Epithelial cell of proximal tubule (primary cell): ENCODE results near the gene MTFR1L. TPM values are rescaled to one million over a fixed set of nuclear protein-coding genes. Genes with fewer than 3 reads are reported as not detected.
A peak's percentile ranks its signal among the peaks of the same experiment; 100 is the strongest.

ENCODE experiments used
- DNase-seq: peaks from one replicate; pipeline ENCODE4 v3.0.0-alpha.2; 2011; ENCODE audit warnings: low read depth
- H3K4me3 ChIP-seq: 2 replicates; pipeline ENCODE4 v1.5.1; 2011; ENCODE audit warnings: low read depth, mild to moderate bottlenecking, low read length
- total RNA-seq: library from RNA; depleted of rRNA; stranded (reverse); fragments of >200 nt; gene quantifications from 2 replicates; pipeline ENCODE4 v1.2.3, GENCODE V29; 2015
- TF ChIP-seq, protein P1 (sequence below): conservative IDR thresholded peaks from 2 replicates; pipeline ENCODE4 v1.5.1; 2012; ENCODE audit warnings: low read depth, mild to moderate bottlenecking, low read length

MTFR1L gene
- total RNA-seq, 1 donor from 2014 or later, result 21.6 TPM

DNA sequence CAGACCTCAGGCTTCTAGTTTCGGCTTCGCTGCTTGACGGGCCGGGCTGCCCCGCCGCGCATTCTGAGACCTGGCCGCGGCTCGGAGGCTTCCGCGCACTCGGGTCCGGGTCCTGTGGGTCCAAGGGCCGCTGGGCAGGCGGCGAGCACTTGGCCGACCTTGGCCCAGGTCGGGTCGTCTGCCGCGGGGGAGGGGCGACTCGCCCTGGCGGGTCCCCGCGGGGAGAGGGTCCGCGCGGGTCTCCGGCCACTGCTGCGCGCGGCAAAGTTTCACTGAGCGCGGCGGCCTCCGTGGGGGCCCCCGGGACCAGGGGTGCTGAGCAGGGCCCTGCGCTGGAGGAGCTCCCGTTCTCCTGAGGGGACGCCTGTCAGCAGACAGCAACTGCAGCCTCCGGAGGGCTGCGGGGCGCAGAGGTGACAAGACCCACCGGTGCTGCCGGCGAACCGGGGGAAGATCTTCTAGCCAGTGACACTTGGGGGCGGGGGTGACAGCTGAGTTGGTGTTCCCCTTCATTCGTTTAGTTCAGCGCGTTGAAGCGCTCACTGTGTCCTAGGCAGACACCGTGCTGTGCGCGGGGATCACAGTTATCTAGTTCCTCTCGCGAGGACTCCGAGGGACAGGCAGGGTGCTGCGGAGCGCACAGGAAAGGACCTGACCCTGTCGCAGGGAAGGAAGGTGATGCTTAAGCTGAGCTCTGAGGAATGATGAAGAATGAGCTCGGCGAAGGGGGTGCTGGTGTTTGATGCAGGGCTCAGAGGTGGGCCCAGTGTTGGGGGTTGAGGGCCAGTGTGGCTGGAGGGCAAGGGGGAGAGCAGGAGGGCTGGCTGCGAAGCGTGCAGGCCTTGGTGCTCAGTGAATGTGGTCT is 725 bp downstream of the MTFR1L start:
- H3K4me3 ChIP-seq, result peak overlapping the region; percentile 94
- TF ChIP-seq, protein P1, sequence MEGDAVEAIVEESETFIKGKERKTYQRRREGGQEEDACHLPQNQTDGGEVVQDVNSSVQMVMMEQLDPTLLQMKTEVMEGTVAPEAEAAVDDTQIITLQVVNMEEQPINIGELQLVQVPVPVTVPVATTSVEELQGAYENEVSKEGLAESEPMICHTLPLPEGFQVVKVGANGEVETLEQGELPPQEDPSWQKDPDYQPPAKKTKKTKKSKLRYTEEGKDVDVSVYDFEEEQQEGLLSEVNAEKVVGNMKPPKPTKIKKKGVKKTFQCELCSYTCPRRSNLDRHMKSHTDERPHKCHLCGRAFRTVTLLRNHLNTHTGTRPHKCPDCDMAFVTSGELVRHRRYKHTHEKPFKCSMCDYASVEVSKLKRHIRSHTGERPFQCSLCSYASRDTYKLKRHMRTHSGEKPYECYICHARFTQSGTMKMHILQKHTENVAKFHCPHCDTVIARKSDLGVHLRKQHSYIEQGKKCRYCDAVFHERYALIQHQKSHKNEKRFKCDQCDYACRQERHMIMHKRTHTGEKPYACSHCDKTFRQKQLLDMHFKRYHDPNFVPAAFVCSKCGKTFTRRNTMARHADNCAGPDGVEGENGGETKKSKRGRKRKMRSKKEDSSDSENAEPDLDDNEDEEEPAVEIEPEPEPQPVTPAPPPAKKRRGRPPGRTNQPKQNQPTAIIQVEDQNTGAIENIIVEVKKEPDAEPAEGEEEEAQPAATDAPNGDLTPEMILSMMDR, result no peak
- DNase-seq, result no peak

DNA sequence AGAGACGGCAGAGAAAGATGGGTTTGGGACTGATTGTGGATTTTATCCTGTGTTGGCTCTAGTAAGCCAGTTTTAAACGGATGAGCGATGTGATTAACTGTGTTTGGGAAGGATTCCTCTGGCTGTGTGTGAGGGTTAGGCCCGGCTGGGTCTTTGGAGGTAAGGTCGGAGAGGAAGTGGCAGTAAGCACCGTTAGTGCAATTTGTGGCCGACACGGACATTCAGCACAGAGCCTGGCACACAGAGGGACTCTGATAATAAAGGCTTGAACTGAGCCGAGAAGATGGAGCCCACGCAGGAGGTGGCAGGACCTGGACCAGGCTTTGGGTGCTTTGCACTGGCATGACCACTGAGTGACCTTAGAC is 1.3 kb downstream of the MTFR1L start:
- peak overlapping the region; percentile 94 for H3K4me3 ChIP-seq
- DNase-seq, result no peak
- TF ChIP-seq, protein P1, result no peak

DNA sequence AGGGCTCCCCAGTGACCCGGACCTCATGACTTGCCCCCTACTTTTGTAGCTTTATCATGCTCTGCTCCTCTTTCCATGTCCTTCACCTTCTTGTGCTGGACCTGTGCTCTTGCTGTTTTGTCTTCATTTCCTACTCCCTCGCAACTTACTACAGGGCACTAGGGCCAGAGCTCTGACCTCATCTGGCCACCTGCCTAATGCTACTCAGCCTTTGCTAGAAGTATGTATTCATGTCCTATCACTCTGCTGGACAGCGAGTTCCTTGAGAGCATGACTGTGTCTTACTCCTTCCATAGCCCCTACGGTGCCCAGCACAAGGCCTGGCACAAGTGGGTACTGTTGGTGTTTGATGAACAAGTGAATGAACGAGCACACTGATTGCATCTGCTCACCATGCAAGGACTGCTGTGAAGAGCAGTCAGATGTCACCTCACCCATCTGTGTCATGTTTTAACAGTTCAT is 1.9 kb downstream of the MTFR1L start:
- peak overlapping the region; percentile 94 for H3K4me3 ChIP-seq
- no peak for DNase-seq

DNA sequence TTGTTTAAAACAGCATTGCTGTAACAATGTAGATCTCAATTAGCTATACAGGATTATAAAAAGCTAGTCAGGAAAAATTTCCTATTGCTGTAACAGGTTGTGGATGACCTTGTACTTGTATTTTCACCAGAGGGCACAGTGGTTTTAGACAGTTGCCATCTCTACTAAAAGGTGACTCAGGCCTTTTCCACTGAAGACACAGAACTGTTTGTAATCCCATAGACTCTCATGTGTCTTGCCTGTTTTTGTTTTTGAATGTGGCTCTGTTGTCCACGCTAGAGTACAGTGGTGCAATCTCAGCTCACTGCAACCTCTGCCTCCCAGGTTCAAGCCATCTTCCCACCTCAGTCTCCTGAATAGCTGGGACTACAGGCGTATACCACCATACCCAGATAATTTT is 5.9 kb downstream of the MTFR1L start:
- no peak for DNase-seq
- H3K4me3 ChIP-seq, result no peak overlapping the region
- TF ChIP-seq, protein P1, result no peak

More for the DNA sequence above, 1.9 kb downstream of the MTFR1L start:
- TF ChIP-seq, protein P1, result no peak

DNA sequence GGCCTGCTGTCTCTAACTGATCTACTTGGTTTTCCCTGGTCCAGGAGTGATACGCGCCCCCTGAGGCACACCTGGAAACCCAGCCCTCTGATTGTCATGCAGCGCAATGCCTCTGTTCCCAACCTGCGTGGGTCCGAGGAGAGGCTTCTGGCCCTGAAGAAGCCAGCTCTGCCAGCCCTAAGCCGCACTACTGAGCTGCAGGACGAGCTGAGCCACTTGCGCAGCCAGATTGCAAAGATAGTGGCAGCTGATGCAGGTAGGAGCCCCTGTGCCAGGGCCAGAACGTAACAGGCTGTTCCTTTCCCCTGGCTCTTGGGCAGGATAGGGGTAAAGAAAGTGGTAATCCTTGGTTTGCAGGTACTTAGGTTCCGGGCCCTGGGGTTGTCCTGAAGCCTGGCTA is 6.8 kb downstream of the MTFR1L start:
- TF ChIP-seq, protein P1, result no peak
- DNase-seq, result no peak
- no peak overlapping the region for H3K4me3 ChIP-seq

DNA sequence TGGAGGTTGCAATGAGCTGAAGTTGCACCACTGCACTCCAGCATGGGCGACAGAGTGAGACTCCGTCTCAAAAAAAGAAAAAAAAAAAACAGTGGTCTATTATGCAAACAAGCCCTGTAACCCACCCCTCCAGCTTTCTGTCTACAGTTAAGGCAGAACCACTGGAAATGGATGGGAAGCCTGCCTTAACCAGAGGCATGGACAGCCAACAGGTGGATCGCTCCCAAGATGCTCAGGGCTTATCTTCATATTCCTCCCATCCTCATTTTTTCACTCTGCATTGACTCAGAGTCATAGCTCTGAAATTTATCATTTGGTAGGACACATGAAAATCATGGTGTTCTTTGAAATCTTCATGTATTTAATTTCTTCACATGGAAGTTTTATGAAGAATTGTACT is 8.7 kb downstream of the MTFR1L start:
- H3K4me3 ChIP-seq, result no peak overlapping the region
- TF ChIP-seq, protein P1, result no peak
- no peak for DNase-seq

DNA sequence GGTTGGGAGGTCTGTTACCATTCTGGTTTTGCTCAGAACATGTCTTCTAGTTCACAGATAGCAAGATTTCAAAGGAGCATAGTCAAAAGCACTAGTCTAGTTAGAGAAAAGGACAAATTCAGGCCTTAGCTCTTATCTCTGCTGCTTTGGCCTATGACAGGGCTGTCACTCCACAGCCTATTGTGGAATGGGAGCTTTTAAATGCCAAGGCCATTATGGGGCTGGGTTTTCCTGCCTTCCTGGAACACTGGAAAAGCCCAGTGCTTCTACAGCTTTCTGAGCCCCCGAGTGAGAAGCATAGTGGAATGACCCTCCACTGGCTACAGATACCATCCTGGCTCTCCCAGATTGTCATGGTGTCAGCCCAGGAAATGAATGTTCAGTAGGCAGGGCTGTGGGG is 9.3 kb downstream of the MTFR1L start:
- TF ChIP-seq, protein P1, result no peak
- no peak for DNase-seq
- no peak overlapping the region for H3K4me3 ChIP-seq
